Regular cardiac myocyte (primary cell): Measurements from ENCODE around the gene TRIM38. TPM values are rescaled to one million over a fixed set of nuclear protein-coding genes. Genes with fewer than 3 reads are reported as not detected.

Source experiments
- total RNA-seq: library from RNA; depleted of rRNA; stranded (reverse); fragments of >200 nt; gene quantifications from 2 replicates; pipeline ENCODE4 v1.2.3, GENCODE V29; 2014

TRIM38 gene
- total RNA-seq = 7.5 and 9.0 TPM in 2 replicates

GRCh38 chr6:25962149-25963127 is at the start of gene TRIM38:
Gene TRIM38, plus strand, starts transcription at chr6:25962802. Its CDS starts 3,721 bp downstream, at chr6:25966523.

GRCh38 chr6:25930532-25931410 is 31.8 kb upstream of the TRIM38 start, which contains the start of gene SLC17A2:
Gene SLC17A2, minus strand, starts transcription at chr6:25930691. Its CDS starts 4,895 bp downstream, at chr6:25925796.

Other genes starting within 250 kb of the TRIM38 start
- not detected in 2 replicates for gene SLC17A4, start 208.1 kb upstream of the TRIM38 start, total RNA-seq
- not detected in 2 replicates for gene SLC17A1, start 130.8 kb upstream of the TRIM38 start, total RNA-seq
- gene SLC17A3, start 88.6 kb upstream of the TRIM38 start, total RNA-seq = not detected in 2 replicates
- not detected in 2 replicates for gene SLC17A2, start 32.1 kb upstream of the TRIM38 start, total RNA-seq
- gene HFE, start 124.6 kb downstream of the TRIM38 start, total RNA-seq = 13.0 and 14.2 TPM in 2 replicates